ENCODE measurements around the gene RAMACL.

RAMACL gene

GRCh38 chr6:166578536-166579236 lies 7.8 kb downstream of the RAMACL start:
- no peak overlapping the region for H3K4me3 ChIP-seq (ENCODE audit: control insufficient read depth, low read depth, low read length)
- DNase-seq (ENCODE audit: low read depth): no peak
- TF ChIP-seq CTCF (IDR thresholded peaks at IDR 0.05; ENCODE audit: control insufficient read depth, insufficient read depth, low read depth, low read length, missing control alignments): no peak

GRCh38 chr6:166575205-166575604 lies 11.3 kb downstream of the RAMACL start:
- TF ChIP-seq CTCF (IDR thresholded peaks at IDR 0.05; ENCODE audit: control insufficient read depth, insufficient read depth, low read depth, low read length, missing control alignments): no peak

GRCh38 chr6:166573511-166574216 lies 12.8 kb downstream of the RAMACL start:
- H3K4me3 ChIP-seq (ENCODE audit: control insufficient read depth, low read depth, low read length): no peak overlapping the region
- no peak for TF ChIP-seq CTCF (IDR thresholded peaks at IDR 0.05; ENCODE audit: control insufficient read depth, insufficient read depth, low read depth, low read length, missing control alignments)
- DNase-seq (ENCODE audit: low read depth): no peak

More at GRCh38 chr6:166575205-166575604, 11.3 kb downstream of the RAMACL start:
- DNase-seq (ENCODE audit: low read depth): no peak
- H3K4me3 ChIP-seq (ENCODE audit: control insufficient read depth, low read depth, low read length): no peak overlapping the region

- TF ChIP-seq CTCF (IDR thresholded peaks at IDR 0.05; ENCODE audit: control insufficient read depth, insufficient read depth, low read depth, low read length, missing control alignments): no peak
- H3K4me3 ChIP-seq (ENCODE audit: control insufficient read depth, low read depth, low read length): no peak overlapping the region
- DNase-seq (ENCODE audit: low read depth): no peak
These were observed 13.9 kb downstream of the RAMACL start for GRCh38 chr6:166572370-166573261.

- no peak overlapping the region for H3K4me3 ChIP-seq (ENCODE audit: control insufficient read depth, low read depth, low read length)
- no peak for TF ChIP-seq CTCF (IDR thresholded peaks at IDR 0.05; ENCODE audit: control insufficient read depth, insufficient read depth, low read depth, low read length, missing control alignments)
- DNase-seq (ENCODE audit: low read depth): no peak
These were observed 15.4 kb downstream of the RAMACL start for GRCh38 chr6:166570929-166571713.

GRCh38 chr6:166569206-166569605 lies 17.3 kb downstream of the RAMACL start:
- no peak for DNase-seq (ENCODE audit: low read depth)

More at GRCh38 chr6:166569206-166569605, 17.3 kb downstream of the RAMACL start:
- H3K4me3 ChIP-seq (ENCODE audit: control insufficient read depth, low read depth, low read length): no peak overlapping the region
- no peak for TF ChIP-seq CTCF (IDR thresholded peaks at IDR 0.05; ENCODE audit: control insufficient read depth, insufficient read depth, low read depth, low read length, missing control alignments)

Data from AG09309 (cell line).